GM18498 (cell line): ENCODE results near the gene SRD5A2.
"Not testable (repeated sequence)": the region's sequence is repeated elsewhere in the genome, so short reads cannot be mapped to it uniquely, and the experiment has no call there.

Source experiments
- ATAC-seq: cut with Tn5 transposase; IDR thresholded peaks from one replicate; pipeline ENCODE4 v1.9.1; 2021; ENCODE audit warnings: mild to moderate bottlenecking, moderate library complexity; ENCODE audit not compliant: unreplicated experiment

SRD5A2 gene

GRCh38 chr2:31534636-31535035 lies 46.1 kb downstream of the SRD5A2 start:
- no peak for ATAC-seq

DNA sequence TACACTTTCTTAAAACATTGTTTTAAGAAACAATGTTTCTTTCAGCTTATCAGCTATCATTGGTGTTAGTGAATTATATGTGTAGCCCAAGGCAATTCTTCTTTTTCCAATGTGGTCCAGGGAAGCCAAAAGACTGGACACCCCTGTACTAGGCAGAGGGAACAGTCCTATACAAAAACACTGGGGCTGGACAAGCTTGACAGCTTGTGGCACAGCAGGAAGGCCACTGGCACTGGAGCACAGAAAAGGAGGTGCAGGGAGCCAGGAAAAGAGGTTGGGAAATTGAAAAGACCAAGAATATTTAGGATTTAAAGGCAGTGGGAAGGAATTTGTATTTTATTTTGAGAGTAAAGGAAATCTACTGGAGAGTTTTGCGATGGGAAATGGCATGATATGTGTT lies 47.7 kb downstream of the SRD5A2 start:
- ATAC-seq: no peak

GRCh38 chr2:31531101-31531500 lies 49.6 kb downstream of the SRD5A2 start:
- ATAC-seq: no peak

- ATAC-seq: no peak
Observed at GRCh38 chr2:31529256-31529655, 51.5 kb downstream of the SRD5A2 start.

DNA sequence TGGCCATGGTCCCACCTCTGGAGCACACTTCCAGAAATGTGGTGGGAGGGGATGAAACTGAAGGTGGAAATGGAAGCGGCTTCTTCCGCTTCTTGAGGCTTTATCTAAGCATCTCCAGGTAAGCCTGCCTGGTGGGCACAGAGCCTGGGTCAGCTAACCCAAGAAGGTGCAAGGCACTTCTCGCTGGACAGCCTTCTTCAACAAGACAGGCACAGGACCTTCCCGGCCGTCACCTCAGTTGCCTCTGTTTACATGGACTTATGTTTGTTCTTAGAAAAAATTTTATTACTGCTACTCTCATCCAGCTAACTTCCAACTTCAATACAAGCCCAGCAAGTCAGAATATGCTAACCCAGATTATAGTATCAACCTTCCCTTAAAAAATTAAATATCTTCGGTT lies 51.9 kb downstream of the SRD5A2 start:
- ATAC-seq: no peak

DNA sequence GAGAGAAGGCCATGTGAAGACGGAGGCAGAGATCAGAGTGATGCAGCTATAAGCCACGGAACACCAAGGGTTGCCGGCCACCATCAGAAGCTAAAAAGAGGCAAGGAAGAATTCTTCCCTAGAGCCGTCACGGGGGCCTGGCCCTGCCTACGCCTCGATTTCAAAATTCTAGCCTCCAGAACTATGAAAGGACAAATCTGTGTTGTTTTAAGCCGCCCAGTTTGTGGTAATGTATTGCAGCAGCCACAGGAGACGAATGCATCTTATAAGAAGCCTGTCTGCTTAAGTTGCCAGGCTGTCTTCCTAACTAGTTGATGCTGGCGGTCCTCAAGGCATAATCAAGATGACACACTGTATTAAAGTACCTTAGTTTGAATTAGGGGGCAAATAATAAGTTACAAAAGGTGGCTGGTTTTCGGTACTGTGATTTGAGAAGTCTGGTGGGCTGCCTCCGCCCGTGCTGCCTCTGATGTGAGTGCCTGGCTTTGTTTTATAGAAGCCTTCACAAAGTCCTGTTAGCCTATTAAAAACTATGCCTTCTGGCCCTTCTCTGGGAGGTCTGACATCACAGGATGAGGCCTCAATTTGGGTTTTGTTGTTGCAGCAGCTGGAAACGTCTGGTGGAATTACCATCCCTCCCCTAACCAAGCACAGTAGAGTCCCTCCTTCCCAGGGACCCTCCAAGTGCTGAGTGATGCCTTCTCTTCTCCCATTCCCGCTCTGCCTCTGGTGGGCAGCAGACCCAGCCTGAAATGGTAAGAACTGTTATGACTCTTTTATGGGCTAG lies 53.6 kb downstream of the SRD5A2 start:
- no peak for ATAC-seq

- no peak for ATAC-seq
Observed at GRCh38 chr2:31525876-31526275, 54.9 kb downstream of the SRD5A2 start.

DNA sequence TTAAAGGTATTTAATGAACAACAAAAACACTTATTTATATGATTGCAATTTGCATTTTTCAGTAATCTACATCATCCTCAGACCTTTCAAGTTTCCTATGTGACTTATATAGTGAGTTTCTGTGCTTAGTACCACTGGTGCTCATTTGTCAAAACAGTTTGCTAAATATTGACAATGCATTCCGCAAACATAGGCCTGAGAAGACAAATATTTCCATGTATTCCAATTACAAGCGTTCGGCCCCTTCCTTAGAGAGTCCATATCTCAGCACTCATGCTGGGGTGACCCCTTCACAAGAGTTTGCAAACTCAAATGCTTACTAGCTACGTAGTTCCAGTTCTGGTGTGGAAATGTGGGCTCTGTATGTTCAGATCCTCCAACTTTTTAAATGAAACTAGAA lies 56.1 kb downstream of the SRD5A2 start:
- ATAC-seq: no peak

GRCh38 chr2:31523871-31524492 lies 56.8 kb downstream of the SRD5A2 start:
- peak; percentile 60 for ATAC-seq

- ATAC-seq: no peak
Observed at GRCh38 chr2:31522786-31523185, 58.0 kb downstream of the SRD5A2 start.

GRCh38 chr2:31517442-31518203 lies 63.1 kb downstream of the SRD5A2 start:
- no peak for ATAC-seq

DNA sequence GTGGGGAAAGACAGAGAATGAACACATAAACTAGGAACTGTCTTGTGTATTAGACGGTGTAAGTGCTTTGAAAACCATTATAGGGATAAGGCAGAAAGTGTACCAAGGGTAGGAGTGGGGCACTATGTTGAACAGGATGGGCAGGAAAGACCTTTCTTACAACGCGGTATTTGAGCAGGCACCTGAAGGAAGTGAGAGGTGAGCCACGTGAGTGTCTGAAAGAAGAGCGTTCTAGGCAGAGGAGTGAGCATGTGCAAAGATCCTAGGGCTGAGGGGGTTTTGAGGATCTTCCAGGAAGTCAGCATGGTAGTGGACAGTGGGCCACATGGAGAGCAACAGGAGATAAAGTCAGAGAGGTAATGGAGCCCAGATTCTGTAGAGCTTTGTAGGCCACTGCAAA lies 65.2 kb downstream of the SRD5A2 start:
- no peak for ATAC-seq

- ATAC-seq: no peak
Observed at GRCh38 chr2:31513553-31513952, 67.2 kb downstream of the SRD5A2 start.

DNA sequence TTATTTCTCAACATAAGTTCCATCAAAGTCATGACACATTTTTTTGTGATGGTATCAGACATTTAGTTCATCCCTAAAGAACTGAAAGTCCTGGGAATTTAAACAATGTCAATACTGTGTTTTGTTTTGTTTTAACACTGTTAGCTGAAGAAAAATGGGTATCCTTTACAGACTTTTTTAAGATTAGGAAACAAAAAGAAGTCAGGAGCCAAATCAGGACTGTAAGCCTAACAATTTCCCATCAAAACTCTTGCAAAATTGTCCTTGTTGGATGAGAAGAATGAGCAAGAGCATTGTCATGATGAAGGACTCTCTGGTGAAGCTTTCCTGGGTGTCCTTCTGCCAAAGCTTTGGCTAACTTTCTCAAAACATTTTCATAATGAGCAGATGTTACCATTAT lies 69.4 kb downstream of the SRD5A2 start:
- ATAC-seq: no peak

GRCh38 chr2:31505111-31505510 lies 75.6 kb downstream of the SRD5A2 start:
- no peak for ATAC-seq

DNA sequence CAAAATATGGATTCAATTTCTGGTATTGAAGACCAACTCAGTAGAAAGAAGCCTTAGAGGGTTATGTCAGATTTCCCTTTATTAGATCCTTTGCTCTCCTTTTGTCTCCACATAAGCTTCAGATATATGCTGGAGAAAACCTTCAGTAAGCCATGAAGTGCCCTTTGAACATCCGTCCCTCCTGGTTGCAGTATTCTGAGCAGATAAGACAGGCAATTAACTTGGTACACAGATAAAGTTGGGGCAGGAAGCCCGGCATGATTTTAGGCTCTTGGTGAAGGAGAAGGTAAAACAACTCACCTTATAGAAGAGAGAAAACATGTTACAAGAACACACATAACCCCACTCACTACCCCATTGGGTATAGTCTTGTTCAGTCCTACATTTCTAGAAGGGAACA lies 76.4 kb downstream of the SRD5A2 start:
- ATAC-seq: no peak

- not testable (repeated sequence) for ATAC-seq
Observed at GRCh38 chr2:31496451-31496874, 84.3 kb downstream of the SRD5A2 start.

- ATAC-seq: not testable (repeated sequence)
Observed at GRCh38 chr2:31489339-31489738, 91.4 kb downstream of the SRD5A2 start.

DNA sequence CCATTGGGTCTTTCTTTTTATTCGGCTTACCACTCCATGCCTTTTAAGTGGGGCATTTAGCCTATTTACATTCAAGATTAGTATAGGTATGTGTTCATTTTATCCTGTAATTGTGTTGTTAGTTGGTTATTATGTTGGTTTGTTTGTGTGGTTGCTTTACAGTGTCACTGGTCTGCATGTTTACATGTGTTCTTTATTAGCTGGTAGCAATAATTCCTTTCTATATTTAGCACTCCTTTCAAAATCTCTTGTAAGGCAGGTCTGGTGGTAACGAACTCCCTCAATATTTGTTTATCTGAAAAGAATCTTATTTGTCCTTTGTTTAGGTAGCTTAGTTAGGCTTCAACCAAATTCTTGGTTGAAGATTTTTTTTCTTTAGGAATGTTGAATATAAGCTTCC lies 97.5 kb downstream of the SRD5A2 start:
- no peak for ATAC-seq

GRCh38 chr2:31476511-31477180 lies 104.1 kb downstream of the SRD5A2 start:
- no peak for ATAC-seq

DNA sequence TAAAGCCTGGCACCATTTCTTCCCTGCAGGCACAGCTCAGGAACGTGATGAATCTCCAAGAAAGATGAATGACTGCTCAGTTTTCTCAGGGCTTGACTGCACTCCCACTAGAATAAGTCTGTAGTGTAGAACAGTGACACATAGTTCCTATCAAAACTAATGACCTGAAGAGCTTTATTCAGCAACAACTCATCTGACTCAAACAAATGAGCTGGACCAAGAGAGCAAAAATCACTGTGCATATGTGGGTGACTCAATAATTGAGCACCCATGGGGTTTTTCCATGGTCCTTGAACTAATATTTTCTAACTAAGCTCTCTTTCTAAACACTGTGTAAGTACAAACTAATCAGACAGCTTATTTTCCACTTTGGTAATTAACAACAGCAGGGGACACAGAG lies 105.0 kb downstream of the SRD5A2 start:
- ATAC-seq: no peak
